Measurements from ENCODE around the gene LCN2.
A peak's percentile ranks its signal among the peaks of the same experiment; 100 is the strongest.

DNA sequence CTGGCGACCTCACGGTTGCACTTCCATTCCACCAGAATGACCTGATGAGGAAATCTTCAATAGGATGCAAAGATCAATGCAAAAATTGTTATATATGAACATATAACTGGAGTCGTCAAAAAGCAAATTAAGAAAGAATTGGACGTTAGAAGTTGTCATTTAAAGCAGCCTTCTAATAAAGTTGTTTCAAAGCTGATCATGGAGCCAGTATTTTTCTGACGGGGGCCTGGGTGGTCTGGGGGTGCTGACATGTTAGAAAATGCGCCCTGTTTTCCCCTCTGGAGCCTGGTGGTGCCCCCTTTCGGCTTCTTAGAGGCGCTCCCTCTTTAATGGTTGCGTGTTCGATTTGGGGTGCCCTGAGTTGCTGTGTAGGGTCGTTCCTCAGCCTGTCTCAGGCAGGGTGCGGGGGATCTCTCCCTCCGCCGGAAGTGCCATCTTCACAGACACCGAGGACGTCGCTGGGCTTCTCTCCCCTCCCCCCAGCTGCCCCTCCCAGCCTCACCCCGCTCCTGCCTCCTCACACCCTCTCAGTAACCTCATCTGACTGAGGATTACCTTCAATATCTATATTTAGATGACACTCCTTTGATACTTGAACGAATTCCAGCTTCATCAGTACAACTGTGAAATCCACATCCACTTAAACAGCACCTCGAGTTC is 40.1 kb upstream of the LCN2 start:
- TF ChIP-seq EZH2 (IDR thresholded peaks at IDR 0.05; ENCODE audit: low read depth, unreplicated experiment) (no peak), POLR2AphosphoS5 (IDR thresholded peaks at IDR 0.05; ENCODE audit: low read depth) (no peak)
- TF ChIP-seq, protein P1, sequence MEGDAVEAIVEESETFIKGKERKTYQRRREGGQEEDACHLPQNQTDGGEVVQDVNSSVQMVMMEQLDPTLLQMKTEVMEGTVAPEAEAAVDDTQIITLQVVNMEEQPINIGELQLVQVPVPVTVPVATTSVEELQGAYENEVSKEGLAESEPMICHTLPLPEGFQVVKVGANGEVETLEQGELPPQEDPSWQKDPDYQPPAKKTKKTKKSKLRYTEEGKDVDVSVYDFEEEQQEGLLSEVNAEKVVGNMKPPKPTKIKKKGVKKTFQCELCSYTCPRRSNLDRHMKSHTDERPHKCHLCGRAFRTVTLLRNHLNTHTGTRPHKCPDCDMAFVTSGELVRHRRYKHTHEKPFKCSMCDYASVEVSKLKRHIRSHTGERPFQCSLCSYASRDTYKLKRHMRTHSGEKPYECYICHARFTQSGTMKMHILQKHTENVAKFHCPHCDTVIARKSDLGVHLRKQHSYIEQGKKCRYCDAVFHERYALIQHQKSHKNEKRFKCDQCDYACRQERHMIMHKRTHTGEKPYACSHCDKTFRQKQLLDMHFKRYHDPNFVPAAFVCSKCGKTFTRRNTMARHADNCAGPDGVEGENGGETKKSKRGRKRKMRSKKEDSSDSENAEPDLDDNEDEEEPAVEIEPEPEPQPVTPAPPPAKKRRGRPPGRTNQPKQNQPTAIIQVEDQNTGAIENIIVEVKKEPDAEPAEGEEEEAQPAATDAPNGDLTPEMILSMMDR (conservative IDR thresholded peaks at IDR 0.05; ENCODE audit: low read depth in 2 of 2), result peak in 1 of 2 experiments; percentile 21; a peak in 1 of 4 replicates
- TF ChIP-seq, protein P2, sequence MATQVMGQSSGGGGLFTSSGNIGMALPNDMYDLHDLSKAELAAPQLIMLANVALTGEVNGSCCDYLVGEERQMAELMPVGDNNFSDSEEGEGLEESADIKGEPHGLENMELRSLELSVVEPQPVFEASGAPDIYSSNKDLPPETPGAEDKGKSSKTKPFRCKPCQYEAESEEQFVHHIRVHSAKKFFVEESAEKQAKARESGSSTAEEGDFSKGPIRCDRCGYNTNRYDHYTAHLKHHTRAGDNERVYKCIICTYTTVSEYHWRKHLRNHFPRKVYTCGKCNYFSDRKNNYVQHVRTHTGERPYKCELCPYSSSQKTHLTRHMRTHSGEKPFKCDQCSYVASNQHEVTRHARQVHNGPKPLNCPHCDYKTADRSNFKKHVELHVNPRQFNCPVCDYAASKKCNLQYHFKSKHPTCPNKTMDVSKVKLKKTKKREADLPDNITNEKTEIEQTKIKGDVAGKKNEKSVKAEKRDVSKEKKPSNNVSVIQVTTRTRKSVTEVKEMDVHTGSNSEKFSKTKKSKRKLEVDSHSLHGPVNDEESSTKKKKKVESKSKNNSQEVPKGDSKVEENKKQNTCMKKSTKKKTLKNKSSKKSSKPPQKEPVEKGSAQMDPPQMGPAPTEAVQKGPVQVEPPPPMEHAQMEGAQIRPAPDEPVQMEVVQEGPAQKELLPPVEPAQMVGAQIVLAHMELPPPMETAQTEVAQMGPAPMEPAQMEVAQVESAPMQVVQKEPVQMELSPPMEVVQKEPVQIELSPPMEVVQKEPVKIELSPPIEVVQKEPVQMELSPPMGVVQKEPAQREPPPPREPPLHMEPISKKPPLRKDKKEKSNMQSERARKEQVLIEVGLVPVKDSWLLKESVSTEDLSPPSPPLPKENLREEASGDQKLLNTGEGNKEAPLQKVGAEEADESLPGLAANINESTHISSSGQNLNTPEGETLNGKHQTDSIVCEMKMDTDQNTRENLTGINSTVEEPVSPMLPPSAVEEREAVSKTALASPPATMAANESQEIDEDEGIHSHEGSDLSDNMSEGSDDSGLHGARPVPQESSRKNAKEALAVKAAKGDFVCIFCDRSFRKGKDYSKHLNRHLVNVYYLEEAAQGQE (IDR thresholded peaks at IDR 0.05; ENCODE audit: unreplicated experiment), result no peak

Data from GM23338 (cell line).